HUES6 (cell line): ENCODE results near the gene ZBTB12.

Source experiments
- H3K27ac ChIP-seq: 2 replicates; pipeline ENCODE4 v1.7.0; 2013; ENCODE audit warnings: low read depth, mild to moderate bottlenecking, low read length, inconsistent platforms
- H3K27me3 ChIP-seq: 2 replicates; pipeline ENCODE4 v1.6.1; 2013; ENCODE audit warnings: low read length; ENCODE audit not compliant: control insufficient read depth, insufficient read depth
- H3K36me3 ChIP-seq: 2 replicates; pipeline ENCODE4 v1.6.1; 2013; ENCODE audit warnings: low read length; ENCODE audit not compliant: control insufficient read depth, insufficient read depth
- H3K4me1 ChIP-seq: 2 replicates; pipeline ENCODE4 v1.6.1; 2013; ENCODE audit warnings: low read length; ENCODE audit not compliant: control insufficient read depth, insufficient read depth
- H3K4me3 ChIP-seq: 2 replicates; pipeline ENCODE4 v1.5.1; 2013; ENCODE audit warnings: low read depth, low read length
- H3K9ac ChIP-seq: one replicate; pipeline ENCODE4 v1.6.1; 2013; ENCODE audit warnings: mild to moderate bottlenecking, low read length
- H3K9me3 ChIP-seq: 2 replicates; pipeline ENCODE4 v1.6.1; 2013; ENCODE audit warnings: low read depth, low read length; ENCODE audit not compliant: control insufficient read depth, insufficient read depth

ZBTB12 gene

GRCh38 chr6:31880616-31881015 lies 21.3 kb downstream of the ZBTB12 start:
- no peaks in the 10 kb centered on the region for H3K9me3 ChIP-seq
- no peaks in the 10 kb centered on the region for H3K27me3 ChIP-seq
- H3K4me3 ChIP-seq = no peak overlapping the region
- peaks cover 58% of the 10 kb centered on the region for H3K36me3 ChIP-seq
- H3K27ac ChIP-seq = no peak overlapping the region
- no peaks in the 10 kb centered on the region for H3K4me1 ChIP-seq
- H3K9ac ChIP-seq = no peak overlapping the region

GRCh38 chr6:31879901-31880300 lies 22.0 kb downstream of the ZBTB12 start:
- no peak overlapping the region for H3K4me3 ChIP-seq
- H3K36me3 ChIP-seq = peaks cover 52% of the 10 kb centered on the region
- H3K4me1 ChIP-seq = no peaks in the 10 kb centered on the region
- H3K9ac ChIP-seq = no peak overlapping the region
- H3K9me3 ChIP-seq = no peaks in the 10 kb centered on the region
- no peak overlapping the region for H3K27ac ChIP-seq
- no peaks in the 10 kb centered on the region for H3K27me3 ChIP-seq

GRCh38 chr6:31879143-31879542 lies 22.7 kb downstream of the ZBTB12 start:
- no peaks in the 10 kb centered on the region for H3K27me3 ChIP-seq
- H3K9ac ChIP-seq = no peak overlapping the region
- H3K4me1 ChIP-seq = no peaks in the 10 kb centered on the region
- peaks cover 45% of the 10 kb centered on the region for H3K36me3 ChIP-seq
- no peak overlapping the region for H3K4me3 ChIP-seq
- no peak overlapping the region for H3K27ac ChIP-seq
- no peaks in the 10 kb centered on the region for H3K9me3 ChIP-seq

- no peak within 1 kb of the TSS for H3K4me3 ChIP-seq
- peaks cover 41% of the 10 kb centered on the region for H3K36me3 ChIP-seq
- no peaks in the 10 kb centered on the region for H3K9me3 ChIP-seq
- no peaks in the 10 kb centered on the region for H3K4me1 ChIP-seq
- H3K27me3 ChIP-seq = no peaks in the 10 kb centered on the region
- H3K9ac ChIP-seq = no peak within 1 kb of the TSS
- H3K27ac ChIP-seq = no peak within 1 kb of the TSS
Observed at GRCh38 chr6:31878726-31879125, 23.2 kb downstream of the ZBTB12 start, which contains the start of gene SLC44A4. Gene SLC44A4 (minus strand): TSS chr6:31878997. CDS start chr6:31878980, 17 bp downstream.

GRCh38 chr6:31878222-31878621 lies 23.7 kb downstream of the ZBTB12 start:
- no peaks in the 10 kb centered on the region for H3K9me3 ChIP-seq
- no peaks in the 10 kb centered on the region for H3K27me3 ChIP-seq
- H3K36me3 ChIP-seq = peaks cover 36% of the 10 kb centered on the region
- no peak overlapping the region for H3K27ac ChIP-seq
- no peak overlapping the region for H3K4me3 ChIP-seq
- no peaks in the 10 kb centered on the region for H3K4me1 ChIP-seq
- no peak overlapping the region for H3K9ac ChIP-seq

- no peaks in the 10 kb centered on the region for H3K9me3 ChIP-seq
Observed at GRCh38 chr6:31877651-31878161, 24.2 kb downstream of the ZBTB12 start.

GRCh38 chr6:31877125-31877650 lies 24.7 kb downstream of the ZBTB12 start:
- no peak overlapping the region for H3K27ac ChIP-seq
- no peak overlapping the region for H3K9ac ChIP-seq
- H3K4me3 ChIP-seq = no peak overlapping the region

More at GRCh38 chr6:31877651-31878161, 24.2 kb downstream of the ZBTB12 start:
- H3K27me3 ChIP-seq = no peaks in the 10 kb centered on the region
- H3K27ac ChIP-seq = no peak overlapping the region
- H3K9ac ChIP-seq = no peak overlapping the region
- H3K36me3 ChIP-seq = peaks cover 30% of the 10 kb centered on the region
- no peaks in the 10 kb centered on the region for H3K4me1 ChIP-seq
- no peak overlapping the region for H3K4me3 ChIP-seq

GRCh38 chr6:31876357-31876756 lies 25.5 kb downstream of the ZBTB12 start:
- Histone ChIP-seq H3K27me3 (no peaks in the 10 kb centered on the region), H3K27ac (no peak overlapping the region)

More at GRCh38 chr6:31877125-31877650, 24.7 kb downstream of the ZBTB12 start:
- Histone ChIP-seq H3K4me1 (no peaks in the 10 kb centered on the region), H3K9me3 (no peaks in the 10 kb centered on the region), H3K27me3 (no peaks in the 10 kb centered on the region), H3K36me3 (peaks cover 25% of the 10 kb centered on the region)

GRCh38 chr6:31875877-31876276 lies 26.0 kb downstream of the ZBTB12 start:
- H3K4me1 ChIP-seq = peaks cover 9% of the 10 kb centered on the region
- H3K4me3 ChIP-seq = no peak overlapping the region
- H3K27ac ChIP-seq = no peak overlapping the region
- no peaks in the 10 kb centered on the region for H3K9me3 ChIP-seq
- no peaks in the 10 kb centered on the region for H3K27me3 ChIP-seq
- H3K36me3 ChIP-seq = peaks cover 15% of the 10 kb centered on the region
- H3K9ac ChIP-seq = no peak overlapping the region

More at GRCh38 chr6:31876357-31876756, 25.5 kb downstream of the ZBTB12 start:
- no peak overlapping the region for H3K4me3 ChIP-seq
- peaks cover 20% of the 10 kb centered on the region for H3K36me3 ChIP-seq
- H3K9ac ChIP-seq = no peak overlapping the region
- no peaks in the 10 kb centered on the region for H3K9me3 ChIP-seq
- peaks cover 4% of the 10 kb centered on the region for H3K4me1 ChIP-seq

- H3K4me1 ChIP-seq = peaks cover 13% of the 10 kb centered on the region
- no peaks in the 10 kb centered on the region for H3K9me3 ChIP-seq
- H3K9ac ChIP-seq = no peak overlapping the region
- no peaks in the 10 kb centered on the region for H3K27me3 ChIP-seq
- peaks cover 6% of the 10 kb centered on the region for H3K36me3 ChIP-seq
- no peak overlapping the region for H3K4me3 ChIP-seq
- H3K27ac ChIP-seq = no peak overlapping the region
Observed at GRCh38 chr6:31874836-31875572, 26.9 kb downstream of the ZBTB12 start.

- no peak overlapping the region for H3K4me3 ChIP-seq
- H3K9ac ChIP-seq = no peak overlapping the region
- H3K9me3 ChIP-seq = no peaks in the 10 kb centered on the region
- peaks cover 13% of the 10 kb centered on the region for H3K4me1 ChIP-seq
- no peaks in the 10 kb centered on the region for H3K27me3 ChIP-seq
- no peak overlapping the region for H3K27ac ChIP-seq
- H3K36me3 ChIP-seq = no peaks in the 10 kb centered on the region
Observed at GRCh38 chr6:31874084-31874670, 27.7 kb downstream of the ZBTB12 start.
